ENCODE results near the gene SAE1.

DNA sequence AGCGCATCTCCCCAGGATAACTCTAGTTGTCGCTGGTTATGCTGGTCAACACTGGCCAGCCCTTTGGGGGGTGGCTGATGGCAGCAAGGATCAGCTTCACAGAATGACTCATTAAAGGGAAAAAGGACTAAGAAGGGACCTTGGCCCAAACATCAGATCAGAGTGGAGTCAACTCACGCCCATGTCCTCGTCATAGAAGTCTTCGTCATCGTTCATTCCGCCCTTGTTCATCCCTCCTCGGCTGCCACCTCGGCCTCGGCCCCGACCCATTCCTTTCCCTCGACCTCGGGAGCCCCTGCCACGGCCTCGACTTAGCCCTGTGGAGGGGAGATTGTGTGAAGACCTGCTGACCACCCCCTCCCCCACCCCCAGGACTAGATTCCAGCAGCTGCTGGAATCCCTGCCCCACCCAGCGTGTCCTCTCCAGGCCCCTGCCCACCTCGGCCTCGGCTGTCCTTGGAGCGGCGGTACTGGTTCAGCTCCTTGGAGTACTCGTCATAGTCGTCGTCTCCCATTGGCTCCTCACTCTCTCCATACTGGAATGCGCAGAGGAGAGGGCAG lies 45.7 kb upstream of the SAE1 start:
- no peak for TF ChIP-seq CTCF (IDR thresholded peaks at IDR 0.05; ENCODE audit: poor library complexity)
- TF ChIP-seq EZH2 (IDR thresholded peaks at IDR 0.05; ENCODE audit: borderline replicate concordance): no peak

Data from hepatocyte (in vitro differentiated cells).